Astrocyte of the hippocampus (primary cell): ENCODE results near the gene RDH5.
A peak's percentile ranks its signal among the peaks of the same experiment; 100 is the strongest.

Experiments used
- DNase-seq: peaks from one replicate; pipeline ENCODE4 v3.0.0; 2011; ENCODE audit warnings: low read depth, low spot score

The RDH5 gene

GRCh38 chr12:55712700-55713415, 7.3 kb upstream of the RDH5 start:
- no peak for DNase-seq

GRCh38 chr12:55713721-55714120, 6.5 kb upstream of the RDH5 start:
- DNase-seq: peak; percentile 71

GRCh38 chr12:55715169-55715764, 4.9 kb upstream of the RDH5 start:
- DNase-seq: peak; percentile 40

GRCh38 chr12:55715833-55716581, 4.2 kb upstream of the RDH5 start, which contains the start of gene BLOC1S1:
BLOC1S1 (plus strand) TSS chr12:55716046; CDS start chr12:55716052, 6 bp downstream.
- DNase-seq: peak; percentile 98

GRCh38 chr12:55716582-55716957, 3.6 kb upstream of the RDH5 start:
- no peak for DNase-seq

GRCh38 chr12:55717011-55718007, 2.9 kb upstream of the RDH5 start:
- peak; percentile 55 for DNase-seq

GRCh38 chr12:55718015-55718414, 2.2 kb upstream of the RDH5 start:
- DNase-seq: peak; percentile 72

- DNase-seq: no peak
Measured at GRCh38 chr12:55718624-55719275, 1.4 kb upstream of the RDH5 start.

- no peak for DNase-seq
Measured at GRCh38 chr12:55719371-55719770, 822 bp upstream of the RDH5 start.

- DNase-seq: peak; percentile 95
Measured at GRCh38 chr12:55720894-55721444, 776 bp downstream of the RDH5 start.

GRCh38 chr12:55721601-55722213, 1.5 kb downstream of the RDH5 start:
- DNase-seq: no peak

GRCh38 chr12:55722948-55723347, 2.8 kb downstream of the RDH5 start:
- DNase-seq: no peak

- no peak for DNase-seq
Measured at GRCh38 chr12:55723516-55724225, 3.5 kb downstream of the RDH5 start.

- DNase-seq: peak; percentile 78
Measured at GRCh38 chr12:55724226-55724939, 4.2 kb downstream of the RDH5 start.

- DNase-seq: no peak
Measured at GRCh38 chr12:55724940-55725309, 4.7 kb downstream of the RDH5 start.

- DNase-seq: no peak
Measured at GRCh38 chr12:55725556-55725955, 5.4 kb downstream of the RDH5 start.

- DNase-seq: no peak
Measured at GRCh38 chr12:55726971-55727370, 6.8 kb downstream of the RDH5 start.

- peak; percentile 65 for DNase-seq
Measured at GRCh38 chr12:55727643-55728185, 7.5 kb downstream of the RDH5 start.
